Measurements from ENCODE around the gene DCLRE1A. TPM values are rescaled to one million over a fixed set of nuclear protein-coding genes. Genes with fewer than 3 reads are reported as not detected.

DCLRE1A gene
- total RNA-seq, 1 donor: 6.5 TPM

GRCh38 chr10:113802997-113803396 lies 50.9 kb downstream of the DCLRE1A start:
- DNase-seq (ENCODE audit: low read depth): no peak
- no peak overlapping the region for H3K4me3 ChIP-seq (ENCODE audit: low read depth, low read length)
- no peak for TF ChIP-seq CTCF (IDR thresholded peaks at IDR 0.05; ENCODE audit: insufficient read depth, low read depth, low read length)

GRCh38 chr10:113801569-113801968 lies 52.3 kb downstream of the DCLRE1A start:
- no peak for DNase-seq (ENCODE audit: low read depth)
- TF ChIP-seq CTCF (IDR thresholded peaks at IDR 0.05; ENCODE audit: insufficient read depth, low read depth, low read length): no peak
- H3K4me3 ChIP-seq (ENCODE audit: low read depth, low read length): no peak overlapping the region

GRCh38 chr10:113791691-113792090 lies 62.2 kb downstream of the DCLRE1A start:
- TF ChIP-seq CTCF (IDR thresholded peaks at IDR 0.05; ENCODE audit: insufficient read depth, low read depth, low read length): no peak
- no peak overlapping the region for H3K4me3 ChIP-seq (ENCODE audit: low read depth, low read length)
- DNase-seq (ENCODE audit: low read depth): no peak

GRCh38 chr10:113788604-113789083 lies 65.2 kb downstream of the DCLRE1A start:
- no peak for TF ChIP-seq CTCF (IDR thresholded peaks at IDR 0.05; ENCODE audit: insufficient read depth, low read depth, low read length)
- no peak overlapping the region for H3K4me3 ChIP-seq (ENCODE audit: low read depth, low read length)
- peak; percentile 91 for DNase-seq (ENCODE audit: low read depth)

Small RNA genes lying within 50 kb of the gene (small RNA-seq; reads per million reads assigned to genes)
- not detected for gene RF00560

Other genes starting within 250 kb of the DCLRE1A start
- gene NRAP, start 190.0 kb downstream of the DCLRE1A start, total RNA-seq: under 0.01 TPM in 1 of 2 replicates, not detected in the other
- gene CASP7, start 174.2 kb downstream of the DCLRE1A start, total RNA-seq: 24.8 and 35.4 TPM in 2 replicates
- gene PLEKHS1, start 102.4 kb downstream of the DCLRE1A start, total RNA-seq: under 0.01 TPM in 1 of 2 replicates, not detected in the other
- 14.5 and 18.6 TPM in 2 replicates for gene NHLRC2, start 579 bp upstream of the DCLRE1A start, total RNA-seq
- not detected in 2 replicates for gene ADRB1, start 189.8 kb upstream of the DCLRE1A start, total RNA-seq